ENCODE data around the gene MAPKAPK3. TPM values are rescaled to one million over a fixed set of nuclear protein-coding genes. Genes with fewer than 3 reads are reported as not detected.

MAPKAPK3 gene
- total RNA-seq, 1 donor from 2014 or later = 60.8 TPM

DNA sequence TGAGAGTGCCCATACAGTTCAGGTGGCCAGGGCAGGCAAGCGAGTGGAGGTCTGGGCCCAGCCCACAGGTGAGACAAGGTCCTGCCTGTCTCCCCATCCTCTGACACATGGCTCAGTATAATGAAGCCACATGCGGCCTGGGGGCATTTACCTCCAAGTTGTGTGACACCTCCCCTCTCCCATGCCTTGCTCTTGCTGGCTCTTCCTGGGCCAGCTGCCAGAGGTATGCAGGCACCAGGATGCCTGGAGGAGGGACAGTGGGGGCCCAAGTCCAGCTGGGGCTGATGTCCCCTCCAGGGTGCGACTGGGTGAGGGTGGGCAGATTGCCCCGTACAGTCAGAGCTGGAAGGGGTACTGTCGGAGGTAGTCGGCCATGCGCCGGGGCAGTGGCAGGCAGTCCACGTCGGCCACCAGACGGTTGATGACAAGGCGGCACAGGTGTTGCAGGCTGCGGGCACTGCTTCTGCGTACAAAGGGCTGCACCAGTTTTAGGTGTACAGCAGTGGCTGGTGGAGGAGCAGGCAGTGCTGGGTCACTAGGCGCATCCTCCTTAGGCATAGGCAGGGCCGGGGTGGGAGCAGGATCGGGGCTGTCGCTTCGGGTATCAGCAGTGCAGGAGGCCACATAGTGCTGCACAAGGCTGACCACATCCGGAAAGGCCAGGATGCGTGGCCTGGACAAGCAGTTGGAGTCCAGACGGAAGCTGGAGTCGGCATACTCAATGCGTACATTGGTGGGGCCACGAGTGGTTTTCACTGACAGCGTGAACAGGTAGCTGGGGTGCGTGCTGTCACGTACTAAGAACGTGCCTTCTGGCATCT lies 9.5 kb upstream of the MAPKAPK3 start:
- DNase-seq = no peak
- intact Hi-C loops (cut with DNase I) = no loop called here
- peaks cover 50% of the 10 kb centered on the region for H3K36me3 ChIP-seq
- H3K4me1 ChIP-seq = peaks cover 79% of the 10 kb centered on the region
- H3K27me3 ChIP-seq = no peaks in the 10 kb centered on the region
- H3K9me3 ChIP-seq = no peaks in the 10 kb centered on the region
- ATAC-seq = no peak
- H3K27ac ChIP-seq = peak overlapping the region; percentile 91
- no peak for TF ChIP-seq CTCF (IDR thresholded peaks at IDR 0.05)
- peak overlapping the region; percentile 83 for H3K4me3 ChIP-seq

- H3K4me3 ChIP-seq = peak overlapping the region; percentile 83
- H3K27ac ChIP-seq = peak overlapping the region; percentile 91
Measured at GRCh38 chr3:50608278-50608677, 8.7 kb upstream of the MAPKAPK3 start.

GRCh38 chr3:50609071-50609762 lies 7.7 kb upstream of the MAPKAPK3 start:
- ATAC-seq (no peak), DNase-seq (no peak)
- Histone ChIP-seq H3K9me3 (no peaks in the 10 kb centered on the region), H3K27me3 (no peaks in the 10 kb centered on the region), H3K4me3 (peak overlapping the region; percentile 83), H3K4me1 (peaks cover 76% of the 10 kb centered on the region), H3K36me3 (peaks cover 47% of the 10 kb centered on the region), H3K27ac (peak overlapping the region; percentile 91)
- no peak for TF ChIP-seq CTCF (IDR thresholded peaks at IDR 0.05)
- intact Hi-C loops (cut with DNase I) = no loop called here

More at GRCh38 chr3:50608278-50608677, 8.7 kb upstream of the MAPKAPK3 start:
- TF ChIP-seq CTCF (IDR thresholded peaks at IDR 0.05) = no peak
- no peak for DNase-seq
- intact Hi-C loops (cut with DNase I) = no loop called here
- Histone ChIP-seq H3K36me3 (peaks cover 50% of the 10 kb centered on the region), H3K9me3 (no peaks in the 10 kb centered on the region), H3K27me3 (no peaks in the 10 kb centered on the region), H3K4me1 (peaks cover 79% of the 10 kb centered on the region)
- no peak for ATAC-seq

DNA sequence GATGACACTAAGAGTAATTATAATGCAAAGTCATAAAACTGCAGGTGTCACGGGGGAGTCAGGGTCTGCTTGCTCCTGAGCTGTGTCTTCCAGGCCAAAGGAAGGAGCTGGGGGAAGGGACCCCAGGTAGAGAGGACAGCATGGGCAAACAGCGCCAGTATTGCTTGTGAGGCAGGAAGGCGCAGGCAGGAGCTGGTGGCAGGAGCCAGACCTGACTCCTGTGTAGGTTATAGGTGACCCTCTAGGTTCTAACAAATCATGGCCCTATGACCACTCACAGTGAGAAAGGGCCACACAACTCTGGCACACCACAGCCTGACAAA lies 7.2 kb upstream of the MAPKAPK3 start:
- Histone ChIP-seq H3K27ac (peak overlapping the region; percentile 91), H3K9me3 (no peaks in the 10 kb centered on the region), H3K4me3 (peak overlapping the region; percentile 83), H3K27me3 (no peaks in the 10 kb centered on the region), H3K4me1 (peaks cover 71% of the 10 kb centered on the region), H3K36me3 (peaks cover 42% of the 10 kb centered on the region)
- no peak for TF ChIP-seq CTCF (IDR thresholded peaks at IDR 0.05)
- intact Hi-C loops (cut with DNase I) = no loop called here
- DNase-seq = no peak
- ATAC-seq = no peak

- Histone ChIP-seq H3K4me3 (peak overlapping the region; percentile 83), H3K27ac (peak overlapping the region; percentile 91), H3K4me1 (peaks cover 65% of the 10 kb centered on the region), H3K36me3 (peaks cover 35% of the 10 kb centered on the region), H3K27me3 (no peaks in the 10 kb centered on the region), H3K9me3 (no peaks in the 10 kb centered on the region)
- DNase-seq = peak; percentile 84
- no peak for TF ChIP-seq CTCF (IDR thresholded peaks at IDR 0.05)
- no peak for ATAC-seq
- intact Hi-C loops (cut with DNase I) = no loop called here
Measured at GRCh38 chr3:50610181-50610971, 6.6 kb upstream of the MAPKAPK3 start.

All from upper lobe of right lung (tissue), 1 donor.